Measurements from ENCODE around the gene FES. TPM values are rescaled to one million over a fixed set of nuclear protein-coding genes. Genes with fewer than 3 reads are reported as not detected.

Gene FES
- total and polyA plus RNA-seq, 2 of the 13 experiments (the other 11 are each of a cell fraction or from before 2014, with no cell fraction given), result 4.0 to 9.5 TPM

- TF ChIP-seq FOXP4 (CRISPR knock-in tag; IDR thresholded peaks at IDR 0.05) (no peak), NR0B2 (CRISPR knock-in tag; IDR thresholded peaks at IDR 0.05) (no peak), ZNF891 (CRISPR knock-in tag; IDR thresholded peaks at IDR 0.05) (no peak), ATF4 (CRISPR knock-in tag; IDR thresholded peaks at IDR 0.05) (no peak)
Observed at GRCh38 chr15:90836296-90836871, 47.9 kb upstream of the FES start (continued).

GRCh38 chr15:90837094-90837493 is 47.2 kb upstream of the FES start:
- CTCF ChIA-PET (ENCODE audit: low intra/inter-chr PET ratio, low total read pairs), result no interaction called here
- H3K27me3 ChIP-seq (ENCODE audit: control insufficient read depth in 1 of 2, insufficient read depth in 2 of 2, low read length in 2 of 2), result peaks cover 2 to 34% of the 10 kb centered on the region in 2 experiments; a peak in 3 of 5 replicates
- no peak overlapping the region for H3K4me2 ChIP-seq (ENCODE audit: low read depth, low read length)
- H3K9me3 ChIP-seq (ENCODE audit: low read length), result no peaks in the 10 kb centered on the region
- FAIRE-seq (no peak), ATAC-seq (no peak), DNase-seq (ENCODE audit: low spot score) (no peak)
- H3K4me1 ChIP-seq (ENCODE audit: insufficient read depth, low read length), result peaks cover 35% of the 10 kb centered on the region
- WGBS (ENCODE audit: low lambda C conversion rate), result 4% methylated on average over 6 of the region's 11 CpGs
- POLR2A ChIA-PET, result no interaction called here
- intact Hi-C loops (cut with micrococcal nuclease; ENCODE audit: unreplicated experiment) (no loop called here), in situ Hi-C loops (cut with HindIII; ENCODE audit: extremely low pct_ligation_motif_present, low pct_unique_long_range_greater_than_20kb) (no loop called here)
- no peak overlapping the region for H3K4me3 ChIP-seq (replicated peaks in 1 of 3; ENCODE audit: insufficient read depth in 1 of 3, low read depth in 2 of 3, low read length in 3 of 3)
- no peak overlapping the region for H3K9ac ChIP-seq (ENCODE audit: insufficient read depth, low read depth, low read length)
- H4K20me1 ChIP-seq (ENCODE audit: insufficient read depth, low read length), result no peaks in the 10 kb centered on the region
- H3K79me2 ChIP-seq (ENCODE audit: insufficient read depth, low read length), result no peaks in the 10 kb centered on the region
- H3K36me3 ChIP-seq (replicated peaks in 1 of 2; ENCODE audit: control insufficient read depth in 1 of 2, insufficient read depth in 2 of 2, low read length in 2 of 2), result no peaks in the 10 kb centered on the region
- H3K27ac ChIP-seq (ENCODE audit: extremely low read length, insufficient read depth, low read length), result no peak overlapping the region
- BruUV-seq (replicated peaks), result no TSS peak
- H2AFZ ChIP-seq (ENCODE audit: low read length), result no peak overlapping the region
- TF ChIP-seq HOXA9 (CRISPR knock-in tag; IDR thresholded peaks at IDR 0.05; ENCODE audit: borderline replicate concordance) (no peak), ZNF646 (CRISPR knock-in tag; IDR thresholded peaks at IDR 0.05) (no peak), SPEN (CRISPR knock-in tag; IDR thresholded peaks at IDR 0.05; ENCODE audit: low read depth) (no peak), ZNF207 (IDR thresholded peaks at IDR 0.05; ENCODE audit: borderline replicate concordance) (no peak), FLYWCH1 (CRISPR knock-in tag; IDR thresholded peaks at IDR 0.05) (no peak), ETV6 (CRISPR knock-in tag; conservative IDR thresholded peaks at IDR 0.05) (no peak), KDM2A (CRISPR knock-in tag; IDR thresholded peaks at IDR 0.05; ENCODE audit: borderline replicate concordance, low read depth) (no peak)

Measured in HepG2 (cell line).